Measurements from ENCODE around the gene ABCA12. TPM values are rescaled to one million over a fixed set of nuclear protein-coding genes. Genes with fewer than 3 reads are reported as not detected.

Gene ABCA12
- total RNA-seq, 1 donor from 2014 or later: 0.12 TPM

GRCh38 chr2:215104226-215104625 is 34.2 kb downstream of the ABCA12 start:
- Mint-ChIP-seq H3K4me3 (no peak overlapping the region), H3K9me3 (no peaks in the 10 kb centered on the region), H3K36me3 (ENCODE audit: low read depth) (no peaks in the 10 kb centered on the region), H3K27ac (ENCODE audit: unreplicated experiment) (no peak overlapping the region), H3K4me1 (no peaks in the 10 kb centered on the region), H3K27me3 (ENCODE audit: low read depth) (no peaks in the 10 kb centered on the region)
- DNase-seq (ENCODE audit: low read depth, low spot score): no peak
- TF ChIP-seq CTCF (conservative IDR thresholded peaks at IDR 0.05): no peak

- DNase-seq (ENCODE audit: low read depth, low spot score): no peak
- Mint-ChIP-seq H3K27ac (ENCODE audit: unreplicated experiment) (no peak overlapping the region), H3K9me3 (no peaks in the 10 kb centered on the region)
Observed at GRCh38 chr2:215098875-215099274, 39.6 kb downstream of the ABCA12 start.

GRCh38 chr2:215084080-215084479 is 54.3 kb downstream of the ABCA12 start:
- no peak for DNase-seq (ENCODE audit: low read depth, low spot score)
- H3K36me3 Mint-ChIP-seq (ENCODE audit: low read depth): no peaks in the 10 kb centered on the region
- no peaks in the 10 kb centered on the region for H3K27me3 Mint-ChIP-seq (ENCODE audit: low read depth)
- H3K27ac Mint-ChIP-seq (ENCODE audit: unreplicated experiment): no peak overlapping the region
- no peaks in the 10 kb centered on the region for H3K9me3 Mint-ChIP-seq
- no peak for TF ChIP-seq CTCF (conservative IDR thresholded peaks at IDR 0.05)
- no peak overlapping the region for H3K4me3 Mint-ChIP-seq
- no peaks in the 10 kb centered on the region for H3K4me1 Mint-ChIP-seq

More at GRCh38 chr2:215098875-215099274, 39.6 kb downstream of the ABCA12 start:
- no peak overlapping the region for H3K4me3 Mint-ChIP-seq
- H3K27me3 Mint-ChIP-seq (ENCODE audit: low read depth): no peaks in the 10 kb centered on the region
- H3K4me1 Mint-ChIP-seq: no peaks in the 10 kb centered on the region
- TF ChIP-seq CTCF (conservative IDR thresholded peaks at IDR 0.05): no peak
- no peaks in the 10 kb centered on the region for H3K36me3 Mint-ChIP-seq (ENCODE audit: low read depth)

GRCh38 chr2:215083146-215083545 is 55.3 kb downstream of the ABCA12 start:
- Mint-ChIP-seq H3K4me3 (no peak overlapping the region), H3K36me3 (ENCODE audit: low read depth) (no peaks in the 10 kb centered on the region), H3K27ac (ENCODE audit: unreplicated experiment) (no peak overlapping the region), H3K4me1 (no peaks in the 10 kb centered on the region), H3K27me3 (ENCODE audit: low read depth) (no peaks in the 10 kb centered on the region), H3K9me3 (no peaks in the 10 kb centered on the region)
- no peak for TF ChIP-seq CTCF (conservative IDR thresholded peaks at IDR 0.05)
- DNase-seq (ENCODE audit: low read depth, low spot score): no peak

- no peak overlapping the region for H3K27ac Mint-ChIP-seq (ENCODE audit: unreplicated experiment)
- no peak overlapping the region for H3K4me3 Mint-ChIP-seq
- TF ChIP-seq CTCF (conservative IDR thresholded peaks at IDR 0.05): no peak
- no peaks in the 10 kb centered on the region for H3K4me1 Mint-ChIP-seq
- H3K9me3 Mint-ChIP-seq: no peaks in the 10 kb centered on the region
- no peak for DNase-seq (ENCODE audit: low read depth, low spot score)
- no peaks in the 10 kb centered on the region for H3K36me3 Mint-ChIP-seq (ENCODE audit: low read depth)
- H3K27me3 Mint-ChIP-seq (ENCODE audit: low read depth): no peaks in the 10 kb centered on the region
Observed at GRCh38 chr2:215082446-215082845, 56.0 kb downstream of the ABCA12 start.

- no peak for DNase-seq (ENCODE audit: low read depth, low spot score)
- no peaks in the 10 kb centered on the region for H3K9me3 Mint-ChIP-seq
- H3K4me1 Mint-ChIP-seq: no peaks in the 10 kb centered on the region
- H3K4me3 Mint-ChIP-seq: no peak overlapping the region
- H3K36me3 Mint-ChIP-seq (ENCODE audit: low read depth): no peaks in the 10 kb centered on the region
- no peaks in the 10 kb centered on the region for H3K27me3 Mint-ChIP-seq (ENCODE audit: low read depth)
- TF ChIP-seq CTCF (conservative IDR thresholded peaks at IDR 0.05): no peak
- no peak overlapping the region for H3K27ac Mint-ChIP-seq (ENCODE audit: unreplicated experiment)
Observed at GRCh38 chr2:215080545-215080944, 57.9 kb downstream of the ABCA12 start.
